ENCODE results near the gene AUTS2.
A peak's percentile ranks its signal among the peaks of the same experiment; 100 is the strongest.

AUTS2 gene

GRCh38 chr7:69868921-69869320 is 270.6 kb downstream of the AUTS2 start:
- DNase-seq, result peak; percentile 13

DNA sequence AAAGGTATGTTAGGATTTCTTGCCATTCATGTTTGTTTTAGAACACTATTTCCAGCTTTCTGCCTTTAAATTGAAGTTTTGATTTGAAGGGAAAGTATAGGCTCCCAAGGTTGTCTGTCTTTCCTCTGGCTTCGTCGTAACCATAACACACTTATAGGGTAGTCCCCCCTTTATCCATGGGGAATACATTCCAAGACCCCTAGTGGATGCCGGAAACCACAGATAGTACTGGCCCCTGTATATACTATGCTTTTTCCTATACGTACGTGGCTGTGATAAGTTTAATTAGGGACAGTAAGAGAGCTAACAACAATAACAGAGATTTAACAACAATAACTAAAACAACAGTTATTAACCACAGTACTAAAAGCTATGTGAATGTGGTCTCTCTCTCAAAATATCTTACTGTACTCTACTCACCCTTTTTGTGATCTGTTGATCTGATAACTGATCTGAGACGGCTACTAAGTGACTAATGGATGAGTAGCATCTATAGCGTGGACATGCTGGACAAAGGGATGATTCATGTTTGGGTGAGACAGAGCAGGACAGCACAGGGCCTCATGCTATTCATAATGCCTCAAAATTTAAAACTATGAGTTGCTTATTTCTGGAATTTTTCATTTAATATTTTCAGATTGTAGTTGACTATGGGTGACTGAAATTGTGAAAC is 273.1 kb downstream of the AUTS2 start:
- no peak for DNase-seq

DNA sequence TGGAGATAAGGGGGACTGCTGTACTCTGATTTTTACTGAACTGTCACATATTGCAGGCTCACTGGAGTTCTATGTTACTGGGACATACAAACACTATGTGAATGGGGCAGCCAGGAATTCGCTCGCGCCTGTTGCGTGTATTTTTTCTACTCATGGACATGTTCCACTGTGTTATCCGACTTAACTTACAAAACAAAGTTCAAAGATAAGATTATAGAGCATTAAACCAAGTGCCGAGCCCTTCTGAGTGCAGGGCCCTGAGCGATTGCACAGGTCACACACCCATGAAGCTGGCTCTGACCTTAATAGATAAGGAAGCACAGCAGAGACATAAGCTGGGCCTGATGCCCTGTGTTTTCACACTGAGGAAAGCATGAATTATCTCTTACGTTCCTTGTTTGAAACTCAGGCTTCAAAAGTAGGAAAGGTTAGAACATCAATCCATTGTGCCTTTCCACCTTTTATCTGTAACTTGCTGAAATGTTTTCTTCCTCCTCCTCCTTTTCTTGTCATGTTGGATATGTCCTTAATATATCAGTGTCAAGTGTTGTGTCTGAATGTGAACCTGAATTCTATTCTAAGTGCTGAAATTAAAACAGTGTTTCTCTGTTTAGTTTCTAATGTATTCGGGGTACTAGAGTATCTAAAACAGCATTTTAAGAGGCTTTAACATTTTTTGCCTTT is 273.8 kb downstream of the AUTS2 start:
- DNase-seq, result peak; percentile 84

GRCh38 chr7:69873512-69873911 is 275.2 kb downstream of the AUTS2 start:
- no peak for DNase-seq

GRCh38 chr7:69878015-69878414 is 279.7 kb downstream of the AUTS2 start:
- DNase-seq, result no peak

- no peak for DNase-seq
Measured at GRCh38 chr7:69878591-69878990, 280.3 kb downstream of the AUTS2 start.

GRCh38 chr7:69879989-69880388 is 281.7 kb downstream of the AUTS2 start:
- no peak for DNase-seq

DNA sequence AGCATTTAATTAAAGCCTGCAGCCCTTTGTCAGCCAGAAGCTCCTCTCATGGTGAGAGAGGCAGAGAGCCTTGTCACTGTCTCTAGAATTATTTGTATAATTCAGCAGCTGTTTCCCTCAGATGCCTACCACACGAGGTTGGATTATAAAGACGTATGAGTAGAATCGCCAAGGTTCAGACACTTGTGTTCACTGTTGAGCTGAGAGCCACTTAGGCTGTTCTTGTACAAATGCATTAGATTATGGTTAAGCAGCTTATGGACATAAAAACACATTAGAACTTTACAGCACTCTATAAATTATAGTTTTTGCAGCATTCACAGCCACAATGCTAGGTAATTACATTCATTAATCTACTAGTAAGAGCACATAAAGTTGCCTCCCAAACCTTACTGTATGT is 282.6 kb downstream of the AUTS2 start:
- DNase-seq, result no peak

DNA sequence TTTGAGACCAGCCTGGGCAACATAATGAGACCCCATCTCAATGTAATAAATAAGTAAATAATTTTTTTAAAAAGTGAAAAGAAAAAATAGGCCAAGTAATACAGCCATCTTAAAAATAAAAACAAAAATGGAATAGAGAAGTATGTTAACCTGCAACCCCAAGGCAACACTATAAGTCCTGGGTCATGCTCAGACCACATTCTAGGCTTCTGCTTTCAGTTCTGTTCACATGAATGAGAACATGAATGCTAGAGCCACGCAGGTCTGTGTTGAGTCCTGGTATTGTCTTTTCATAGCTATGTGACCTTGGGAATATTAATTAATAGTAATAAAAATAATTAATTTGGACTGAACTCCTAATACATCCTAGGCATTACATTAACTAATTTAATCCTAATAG is 284.0 kb downstream of the AUTS2 start:
- no peak for DNase-seq

DNA sequence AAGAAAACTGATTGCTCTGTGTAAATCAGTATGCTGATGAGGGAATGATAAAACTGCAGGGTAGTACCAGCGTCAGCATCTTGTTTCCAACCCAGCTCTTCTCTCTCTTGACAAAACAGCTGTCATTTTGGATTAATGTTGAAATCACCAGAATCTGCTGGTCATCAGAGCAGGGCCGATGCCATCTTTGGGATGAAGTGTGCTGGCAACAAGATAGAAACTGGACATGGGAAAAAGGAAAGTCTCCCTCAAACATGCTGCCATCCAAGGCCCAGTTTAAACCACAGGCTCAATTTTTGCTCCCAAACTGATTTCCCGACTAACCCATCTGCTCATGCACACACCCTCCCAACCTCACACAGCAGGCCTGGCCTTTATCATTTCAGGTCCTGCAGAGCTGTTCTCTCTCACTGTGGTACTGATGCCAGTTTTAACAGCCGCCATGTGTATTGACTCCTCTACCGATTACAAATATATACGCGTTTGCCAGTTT is 285.2 kb downstream of the AUTS2 start:
- DNase-seq, result no peak

DNA sequence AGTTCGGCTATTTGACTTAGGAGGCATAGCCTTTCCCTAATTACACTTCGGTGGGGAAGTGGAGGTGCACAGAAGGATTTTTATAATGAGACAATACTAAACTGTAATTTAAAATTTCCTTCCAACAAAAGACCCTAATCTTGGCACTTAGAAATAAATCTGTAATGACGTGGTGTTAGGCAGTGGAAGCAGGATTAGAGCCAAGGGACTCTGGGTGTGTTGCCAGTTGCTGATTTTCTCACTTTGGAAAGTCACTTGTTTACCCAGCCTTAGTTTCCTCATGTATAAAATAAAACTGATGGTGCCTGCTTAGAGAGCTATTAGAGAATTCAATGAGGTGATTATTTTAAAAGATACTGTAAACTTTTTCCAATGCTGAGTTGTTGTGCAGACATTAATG is 287.2 kb downstream of the AUTS2 start:
- no peak for DNase-seq

GRCh38 chr7:69889338-69889975 is 291.2 kb downstream of the AUTS2 start:
- no peak for DNase-seq

DNA sequence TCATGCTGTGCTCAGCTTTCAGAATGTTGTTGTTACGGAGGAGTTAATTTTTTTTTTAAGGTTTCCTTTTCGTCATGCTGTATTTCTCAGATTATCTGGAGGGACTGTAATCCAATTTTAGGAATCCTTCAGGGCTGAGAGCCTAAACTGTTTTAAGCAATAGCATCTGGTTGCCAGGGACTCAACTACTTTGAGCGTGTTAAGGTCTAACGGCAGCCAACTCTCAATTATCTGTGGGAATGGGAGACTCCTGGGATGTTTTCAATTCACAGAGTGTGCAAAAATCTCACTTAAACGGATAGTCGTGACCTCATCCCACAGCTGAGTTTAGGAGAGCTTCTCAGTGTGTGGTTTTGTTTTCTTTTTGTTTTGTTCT is 291.7 kb downstream of the AUTS2 start:
- DNase-seq, result no peak

DNA sequence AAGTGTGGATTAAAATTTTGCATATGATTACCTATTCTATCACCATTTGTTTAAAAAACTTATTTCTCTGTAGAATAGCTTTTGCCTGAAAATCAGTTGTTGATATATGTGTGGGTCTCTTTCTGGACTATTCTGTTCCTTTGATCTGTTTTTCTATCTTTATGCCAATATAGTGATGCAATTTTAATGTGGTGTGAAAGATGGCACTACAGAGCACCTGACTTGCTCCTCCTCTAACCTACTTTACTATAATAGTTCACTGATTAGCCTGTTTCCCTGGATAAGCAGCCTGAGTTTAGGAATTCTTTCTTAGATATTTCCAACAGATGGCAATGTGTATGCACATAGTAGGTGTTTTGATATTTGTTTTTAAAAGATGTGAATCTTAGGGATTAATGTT is 294.5 kb downstream of the AUTS2 start:
- DNase-seq, result no peak

DNA sequence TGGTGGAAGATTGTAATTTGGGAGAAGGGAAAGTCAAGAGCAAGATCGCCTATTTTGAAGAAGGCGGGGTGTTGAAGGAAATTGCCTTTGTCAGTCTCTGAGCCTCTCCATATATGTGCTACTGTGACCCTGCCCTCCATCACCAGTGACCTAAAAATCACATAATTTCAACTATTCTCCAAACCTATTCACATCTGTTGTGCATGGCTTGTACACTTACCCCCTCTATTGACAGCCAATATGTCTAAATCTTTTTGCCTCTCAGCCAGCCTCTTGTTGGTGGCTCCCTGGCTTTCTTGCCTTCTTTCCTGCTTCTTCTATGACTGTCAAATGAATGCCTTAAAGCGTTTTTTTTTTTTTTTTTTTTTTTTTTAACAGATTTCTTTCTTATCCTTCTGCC is 295.6 kb downstream of the AUTS2 start:
- peak; percentile 16 for DNase-seq

DNA sequence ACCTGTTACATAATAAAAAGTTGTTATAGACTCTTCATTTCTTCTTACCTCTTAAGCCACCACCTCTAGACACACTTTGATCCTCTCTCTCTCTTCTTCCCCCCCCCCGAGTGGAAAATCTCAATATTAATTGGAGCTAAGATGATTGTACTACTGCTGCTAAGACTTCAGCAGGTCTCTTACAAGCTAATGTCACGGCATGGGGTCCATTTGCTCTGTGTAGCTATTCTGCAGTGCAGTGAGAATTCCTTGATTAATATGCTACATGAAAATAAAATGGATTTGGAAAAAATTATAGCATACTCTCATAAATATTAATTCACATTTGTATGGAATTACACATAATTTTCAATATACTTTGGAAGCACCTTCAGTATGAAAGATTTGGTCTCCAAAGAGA is 297.2 kb downstream of the AUTS2 start:
- no peak for DNase-seq

GRCh38 chr7:69896121-69896520 is 297.8 kb downstream of the AUTS2 start:
- no peak for DNase-seq

GRCh38 chr7:69898189-69898588 is 299.9 kb downstream of the AUTS2 start:
- no peak for DNase-seq

GRCh38 chr7:69903410-69903809 is 305.1 kb downstream of the AUTS2 start:
- DNase-seq, result no peak

GRCh38 chr7:69906283-69906995 is 308.2 kb downstream of the AUTS2 start:
- peak; percentile 38 for DNase-seq

DNA sequence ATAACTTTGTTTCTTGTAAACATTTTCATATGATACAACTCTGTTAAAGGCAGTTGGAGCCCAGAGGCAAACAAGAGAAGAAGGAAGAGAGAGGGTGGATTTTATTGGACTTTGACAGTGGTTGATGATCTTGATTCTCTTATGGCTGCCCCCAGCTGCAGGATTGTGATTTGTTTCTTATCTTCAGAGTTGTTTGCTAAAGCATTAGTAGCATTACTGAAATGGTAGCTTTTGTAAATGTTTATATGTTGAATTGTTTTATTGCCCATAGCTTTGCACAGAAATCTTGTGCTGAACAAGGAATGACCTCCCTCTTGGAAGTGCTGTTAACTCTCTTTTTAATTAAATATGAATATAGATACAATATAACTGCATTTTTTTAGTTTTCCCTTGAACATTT is 309.4 kb downstream of the AUTS2 start:
- no peak for DNase-seq

- DNase-seq, result no peak
Measured at GRCh38 chr7:69908454-69908853, 310.2 kb downstream of the AUTS2 start.

DNA sequence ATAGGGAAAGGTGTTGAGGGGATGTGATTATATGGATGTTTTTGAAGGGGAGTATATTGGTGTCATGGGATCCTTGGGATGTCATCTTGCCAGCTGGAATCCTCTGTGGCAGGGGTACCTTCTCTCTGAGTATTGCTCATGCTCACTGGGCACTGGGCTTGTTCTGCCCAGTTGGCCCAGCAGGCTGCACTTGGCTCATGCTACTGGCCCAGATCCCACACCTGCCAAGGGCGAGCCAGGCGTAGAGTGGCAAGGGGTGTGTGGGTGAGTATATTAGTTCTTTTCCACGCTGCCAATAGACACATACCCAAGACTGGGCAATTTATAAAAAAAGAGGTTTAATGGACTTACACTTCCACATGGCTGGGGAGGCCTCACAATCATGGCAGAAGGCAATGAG is 311.9 kb downstream of the AUTS2 start:
- no peak for DNase-seq

DNA sequence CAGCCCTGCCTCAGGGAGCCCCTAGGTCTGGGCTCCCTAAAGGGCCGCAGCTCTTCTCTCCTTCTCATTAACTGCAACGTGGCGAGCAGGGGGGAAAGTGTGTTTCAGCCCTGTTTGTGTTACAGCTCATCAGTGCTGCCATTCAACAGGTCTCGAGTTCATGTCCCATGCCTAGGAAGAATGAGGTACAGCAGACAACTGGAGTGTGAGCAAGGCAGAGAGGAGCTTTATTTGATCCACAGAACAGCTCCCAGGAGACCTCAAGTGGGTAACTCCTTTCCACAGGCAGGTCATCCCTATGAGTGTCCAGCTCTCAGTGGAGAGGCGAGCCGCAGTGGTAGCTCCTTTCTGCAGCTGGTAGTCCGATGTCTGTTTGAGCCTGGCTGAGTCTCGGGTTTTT is 313.1 kb downstream of the AUTS2 start:
- DNase-seq, result no peak
